Liver (tissue), 2 donors: ENCODE measurements around the gene CYFIP1.

Experiments used
- HNF4A ChIP-seq, 2 donors: conservative IDR thresholded peaks; 2 replicates each; pipeline ENCODE4 v1.6.1; 2016; ENCODE audit warnings: antibody characterized with exemption in 2 of 2, mild to moderate bottlenecking in 2 of 2
- JUND ChIP-seq, 2 donors: IDR thresholded peaks; 2 replicates each; pipeline ENCODE4 v1.6.1; 2016; ENCODE audit warnings: antibody characterized with exemption in 2 of 2
- donor health status: healthy.

GRCh38 chr15:22893081-22893480 lies 87.1 kb downstream of the CYFIP1 start:
- TF ChIP-seq JUND (IDR thresholded peaks at IDR 0.05) (no peak), HNF4A (conservative IDR thresholded peaks at IDR 0.05) (no peak)
